GM23338 (cell line): ENCODE measurements around the gene CLEC7A.

Source experiments
- CREB1 ChIP-seq: fragments of 250-450 bp; sonication (Bioruptor Pico); IDR thresholded peaks from 2 replicates; pipeline ENCODE4 v1.5.0; 2020; ENCODE audit warnings: low read depth, mild to moderate bottlenecking, moderate library complexity
- CTCF ChIP-seq, 2 experiments: fragments of 200-600 bp in 1 of 2; sonication (generic) in 1 of 2; conservative IDR thresholded peaks; 2 replicates each; pipeline versions ENCODE4 v1.5.1 to v1.6.1; 2016 to 2017; ENCODE audit warnings: antibody characterized with exemption in 2 of 2, low read depth in 2 of 2, mild to moderate bottlenecking in 2 of 2, moderate library complexity in 1 of 2
- EZH2 ChIP-seq: fragments of 200-600 bp; sonication (generic); IDR thresholded peaks from one replicate; pipeline ENCODE4 v1.8.0; 2017; ENCODE audit warnings: antibody characterized with exemption, mild to moderate bottlenecking, low read depth; ENCODE audit not compliant: unreplicated experiment
- EZH2phosphoT487 ChIP-seq: fragments of 200-600 bp; sonication (generic); IDR thresholded peaks from one replicate; pipeline ENCODE4 v1.8.1; 2018; ENCODE audit warnings: antibody characterized with exemption; ENCODE audit not compliant: unreplicated experiment
- NANOG ChIP-seq: IDR thresholded peaks from 2 replicates; pipeline ENCODE4 v1.6.1; 2016; ENCODE audit warnings: antibody characterized with exemption, borderline replicate concordance
- POLR2AphosphoS5 ChIP-seq: IDR thresholded peaks from 2 replicates; pipeline ENCODE4 v1.6.1; 2016; ENCODE audit warnings: antibody characterized with exemption, low read depth
- REST ChIP-seq: IDR thresholded peaks from one replicate; pipeline ENCODE4 v1.6.1; 2018; ENCODE audit warnings: antibody characterized with exemption; ENCODE audit not compliant: unreplicated experiment
- STAT1 ChIP-seq: IDR thresholded peaks from one replicate; pipeline ENCODE4 v1.6.1; 2016; ENCODE audit warnings: antibody characterized with exemption; ENCODE audit not compliant: unreplicated experiment
- ZNF114 ChIP-seq: fragments of 250-450 bp; sonication (Bioruptor Pico); IDR thresholded peaks from 2 replicates; pipeline ENCODE4 v1.5.0; 2020; ENCODE audit warnings: mild to moderate bottlenecking, moderate library complexity

GRCh38 chr12:10111451-10111850 is 18.5 kb downstream of the CLEC7A start:
- TF ChIP-seq POLR2AphosphoS5 (no peak), CTCF (conservative IDR thresholded peaks at IDR 0.05; ENCODE audit: low read depth in 2 of 2) (0 out of 4 replicates have a peak, but pooled peaks of 1 of the 2 experiments have one; percentile 5), NANOG (no peak), ZNF114 (no peak), REST (no peak), EZH2 (no peak), STAT1 (no peak), EZH2phosphoT487 (no peak), CREB1 (no peak)
